HG02678 (cell line): Measurements from ENCODE around the gene ACTN4.

ENCODE experiments used
- ATAC-seq: cut with Tn5 transposase; IDR thresholded peaks from one replicate; pipeline ENCODE4 v1.9.1; 2021; ENCODE audit warnings: mild to moderate bottlenecking, moderate library complexity; ENCODE audit not compliant: unreplicated experiment

ACTN4 gene

DNA sequence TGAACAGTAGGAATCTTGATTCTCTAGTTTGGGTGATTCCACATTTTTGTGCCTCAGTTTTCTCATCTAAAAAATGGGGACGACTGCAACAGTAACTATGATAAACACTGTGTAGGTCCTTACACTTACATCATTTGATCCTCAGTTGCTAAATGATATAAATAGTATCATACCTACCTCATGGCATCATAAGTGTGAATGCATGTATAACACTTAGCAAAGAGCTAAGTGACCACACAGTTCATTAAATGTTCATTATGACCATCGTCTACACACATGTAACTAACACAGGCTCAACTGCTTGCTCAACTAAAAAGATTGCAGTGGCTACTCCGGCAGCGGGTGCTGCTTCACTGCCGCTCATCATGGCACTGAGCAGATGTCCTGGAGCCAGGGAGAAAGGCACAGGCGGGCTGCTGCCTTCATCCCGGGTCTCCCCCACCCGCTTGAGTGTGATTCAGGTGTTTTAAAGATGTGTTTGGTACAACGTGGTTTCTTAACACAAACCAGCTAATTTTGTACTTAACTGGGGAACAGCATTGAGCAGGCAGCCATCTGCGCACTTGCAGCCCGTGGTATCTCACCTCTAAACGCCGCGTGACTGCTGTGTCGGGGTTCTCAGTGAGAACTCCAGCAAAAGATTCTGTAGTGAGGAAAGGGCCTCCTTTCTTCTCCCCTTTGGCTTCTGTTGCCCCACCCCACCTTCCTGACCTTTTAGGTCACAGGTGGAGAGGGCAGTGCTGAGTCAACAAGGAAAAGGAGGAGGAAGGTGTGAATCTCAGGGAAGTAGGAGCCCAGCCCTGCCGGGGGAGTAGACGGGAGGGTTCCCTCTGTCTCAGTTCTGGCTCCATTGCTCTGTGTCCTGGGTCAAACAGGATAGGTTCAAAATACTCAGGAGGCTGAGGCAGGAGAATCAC is 11.7 kb upstream of the ACTN4 start:
- ATAC-seq: no peak

DNA sequence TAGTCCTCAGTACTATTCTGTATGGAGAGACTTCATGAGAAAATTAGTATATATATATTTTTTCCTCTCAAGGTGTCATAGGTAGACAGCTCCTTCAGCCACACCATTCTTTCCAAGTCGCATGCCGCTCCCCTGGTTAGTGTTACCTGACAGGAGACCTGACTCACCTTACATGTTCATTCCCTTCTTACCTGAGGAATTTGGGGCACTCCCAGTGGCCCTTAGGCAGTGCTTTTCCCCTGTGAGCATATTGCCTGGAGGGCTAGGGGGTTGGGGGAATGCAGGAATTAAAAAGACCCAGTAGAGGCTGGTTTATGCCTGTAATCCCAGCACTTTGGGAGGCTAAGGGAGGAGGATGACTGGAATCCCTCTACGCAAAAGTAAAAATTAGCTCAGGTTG is 9.0 kb upstream of the ACTN4 start:
- ATAC-seq: no peak

DNA sequence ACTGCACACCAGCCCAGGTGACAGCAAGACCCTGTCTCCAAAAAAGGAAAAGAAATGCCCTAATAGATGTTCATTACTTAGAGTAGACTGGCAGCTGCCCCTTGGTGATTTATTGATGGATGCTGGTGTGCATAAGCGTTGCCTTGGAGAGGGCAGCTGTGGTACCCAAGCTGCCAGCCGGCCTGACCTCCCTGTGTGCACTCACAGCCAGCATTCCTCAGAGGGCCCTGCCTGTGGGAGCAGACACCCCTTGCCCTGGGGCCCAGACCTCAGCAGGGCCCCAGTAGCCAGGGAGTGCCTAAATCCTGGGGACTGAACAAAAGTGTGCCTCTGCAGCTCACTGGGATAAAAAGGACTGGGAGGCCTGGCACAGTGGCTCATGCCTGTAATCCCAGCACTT is 7.8 kb upstream of the ACTN4 start:
- ATAC-seq: no peak

DNA sequence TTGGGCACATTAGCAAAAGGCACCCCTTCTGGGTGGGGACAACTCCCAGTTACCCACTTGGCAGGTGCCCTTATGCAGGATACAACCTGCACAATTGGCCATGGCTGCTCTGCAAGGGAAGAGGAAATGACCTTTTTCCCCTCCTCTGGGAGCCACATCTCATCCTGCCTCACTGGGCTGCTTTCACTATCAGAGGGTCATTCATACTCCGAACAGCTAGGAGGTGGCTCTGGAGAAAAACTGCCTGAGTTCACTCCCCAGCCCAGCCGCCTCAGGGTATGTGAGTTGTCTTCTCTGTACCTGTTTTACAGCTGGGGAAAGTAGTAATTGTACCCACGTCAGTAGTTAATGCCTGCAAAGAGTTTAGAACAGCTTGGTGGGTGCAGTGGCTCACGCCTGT is 7.1 kb upstream of the ACTN4 start:
- no peak for ATAC-seq

DNA sequence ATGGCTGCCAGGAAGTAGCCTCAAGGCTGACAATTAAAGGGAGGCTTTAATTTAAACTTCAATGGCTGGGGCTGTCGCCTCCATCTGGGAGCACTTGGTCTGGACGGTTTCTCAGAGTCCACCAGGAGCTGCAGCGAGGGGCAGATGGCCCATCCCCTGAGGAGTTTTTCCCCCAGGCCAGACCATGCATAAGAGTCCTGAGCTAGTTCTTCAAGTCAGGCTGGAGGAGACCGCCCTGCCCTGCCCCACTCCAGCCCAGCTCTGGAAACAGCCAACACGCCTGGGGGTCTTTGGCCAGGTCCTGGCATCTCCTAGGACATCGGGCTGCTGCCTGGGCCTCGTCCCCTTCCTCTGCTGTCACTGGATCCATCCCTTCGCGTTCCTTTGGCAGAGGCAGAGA is 5.3 kb upstream of the ACTN4 start:
- ATAC-seq: no peak

DNA sequence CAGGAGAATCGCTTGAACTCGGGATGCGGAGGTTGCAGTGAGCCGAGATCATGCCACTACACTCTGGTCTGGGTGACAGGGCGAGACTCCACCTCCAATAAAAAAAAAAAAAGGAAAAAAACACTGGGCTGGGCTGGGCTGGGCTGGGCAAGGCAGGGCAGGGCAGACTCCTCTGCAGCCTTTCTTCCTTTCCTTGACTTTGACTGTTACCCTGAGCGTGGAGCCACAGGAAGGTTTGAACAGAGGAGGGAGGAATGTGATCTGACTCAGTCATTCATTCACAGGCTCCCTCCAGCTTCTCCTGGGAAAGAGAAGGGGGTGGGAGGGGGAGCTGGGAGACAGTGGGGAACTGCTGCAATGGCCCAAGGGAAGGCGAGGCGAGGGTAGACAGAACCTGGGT is 2.7 kb upstream of the ACTN4 start:
- no peak for ATAC-seq

DNA sequence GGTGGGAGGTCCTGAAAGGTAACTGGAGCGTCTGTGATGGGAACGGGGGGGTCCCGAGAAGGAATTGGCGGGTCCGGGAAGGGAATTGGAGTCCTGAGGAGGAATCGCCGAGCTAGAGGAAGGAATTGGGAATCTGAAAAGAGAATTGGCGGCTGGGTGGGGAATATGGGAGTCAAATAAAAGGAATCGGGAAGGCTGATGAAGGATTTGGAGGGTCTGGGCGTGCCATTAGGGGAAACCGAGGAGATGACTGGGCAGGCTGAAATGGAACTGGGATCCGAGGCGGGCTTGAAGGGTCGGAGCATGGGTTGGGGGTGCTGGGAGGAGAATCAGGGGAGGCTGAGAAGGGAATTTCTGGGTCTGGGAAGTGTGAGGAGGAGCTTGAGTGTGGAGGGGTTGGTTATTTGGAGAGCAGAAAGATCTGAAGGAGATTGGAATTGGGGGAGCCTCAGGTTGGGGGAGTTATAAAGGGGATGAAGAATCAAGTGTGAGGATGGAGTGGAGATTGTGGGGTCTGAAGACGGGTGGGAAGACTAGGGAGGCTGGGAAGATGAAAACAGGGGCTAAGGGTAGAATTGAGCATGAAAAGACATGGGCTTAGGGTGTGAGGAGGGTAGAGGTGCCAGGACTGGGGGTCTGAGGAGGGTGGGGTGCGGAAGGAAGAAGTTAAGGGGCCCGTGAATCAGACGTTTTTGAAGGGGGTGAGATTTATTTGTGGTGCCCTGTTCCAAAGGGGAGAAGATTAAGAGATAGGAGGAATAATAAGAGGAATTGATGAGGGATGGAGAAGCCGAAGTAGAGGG is 718 bp downstream of the ACTN4 start:
- no peak for ATAC-seq

DNA sequence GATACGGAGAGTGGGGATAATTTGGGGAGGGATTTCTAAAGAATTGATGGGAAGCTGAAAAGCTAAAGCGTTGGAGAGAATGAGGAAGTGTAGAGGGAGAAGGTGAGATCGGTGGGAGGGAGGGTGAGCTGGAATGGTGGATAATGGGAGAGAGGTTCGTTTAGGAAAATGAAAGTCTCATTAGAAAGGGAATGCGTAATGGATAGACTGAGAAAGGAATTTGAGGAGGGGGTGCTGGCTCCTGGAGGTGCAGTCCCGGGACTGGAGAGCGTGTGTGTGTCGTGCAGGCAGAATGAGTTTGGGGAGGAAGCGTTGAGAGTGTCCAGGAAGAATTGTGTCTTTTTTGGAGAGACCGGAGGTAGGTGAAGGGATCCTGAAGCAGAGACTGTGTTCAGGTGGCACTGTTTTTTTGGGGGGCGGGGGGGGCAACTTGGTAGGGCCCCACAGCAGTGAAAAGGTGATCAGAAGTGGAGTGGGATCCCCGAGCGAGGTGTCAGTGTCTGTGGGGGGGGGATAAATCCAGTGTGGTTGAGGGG is 1.4 kb downstream of the ACTN4 start:
- no peak for ATAC-seq

DNA sequence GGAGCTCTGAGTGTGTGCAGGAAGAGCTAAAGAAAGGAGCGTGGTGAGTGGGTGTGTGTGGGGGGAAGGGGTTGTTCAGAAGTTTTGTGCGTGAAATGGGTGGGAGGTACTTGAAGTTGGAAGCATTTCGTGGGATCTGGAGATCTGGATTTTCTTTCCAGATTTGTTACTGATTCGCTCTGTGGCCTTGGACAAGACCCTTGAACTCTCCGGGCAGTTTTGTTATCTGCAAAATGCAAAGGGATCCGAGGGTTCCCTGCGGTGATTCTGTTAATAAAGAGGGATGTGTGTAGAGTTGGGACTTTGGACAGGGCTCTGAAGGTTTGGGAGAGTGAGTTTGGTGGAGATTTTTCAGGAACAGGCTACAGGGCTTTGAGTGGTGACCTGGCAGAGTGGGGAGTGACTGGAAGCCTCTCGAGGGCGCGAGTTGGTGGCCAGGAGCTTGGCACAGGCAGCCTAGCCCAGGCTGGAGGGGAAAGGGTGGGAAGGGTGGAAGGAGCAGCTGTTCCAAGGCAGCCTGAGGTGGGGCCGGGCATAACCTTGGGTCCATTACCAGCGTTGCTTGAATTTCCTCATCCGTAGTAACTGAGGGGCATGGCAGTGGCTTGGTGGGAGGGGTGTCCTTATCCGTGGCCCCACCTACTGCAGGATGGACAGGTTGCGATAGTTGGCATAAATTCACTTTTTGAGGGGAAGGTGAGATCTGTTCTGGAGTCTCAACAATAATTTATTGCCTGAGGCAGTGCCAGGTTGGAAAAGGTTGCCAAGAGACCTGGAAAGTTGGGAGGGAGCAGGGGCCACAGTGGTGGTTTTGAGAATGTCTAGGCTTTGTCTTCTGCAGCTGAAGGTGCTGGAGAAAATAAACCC is 2.1 kb downstream of the ACTN4 start:
- no peak for ATAC-seq

DNA sequence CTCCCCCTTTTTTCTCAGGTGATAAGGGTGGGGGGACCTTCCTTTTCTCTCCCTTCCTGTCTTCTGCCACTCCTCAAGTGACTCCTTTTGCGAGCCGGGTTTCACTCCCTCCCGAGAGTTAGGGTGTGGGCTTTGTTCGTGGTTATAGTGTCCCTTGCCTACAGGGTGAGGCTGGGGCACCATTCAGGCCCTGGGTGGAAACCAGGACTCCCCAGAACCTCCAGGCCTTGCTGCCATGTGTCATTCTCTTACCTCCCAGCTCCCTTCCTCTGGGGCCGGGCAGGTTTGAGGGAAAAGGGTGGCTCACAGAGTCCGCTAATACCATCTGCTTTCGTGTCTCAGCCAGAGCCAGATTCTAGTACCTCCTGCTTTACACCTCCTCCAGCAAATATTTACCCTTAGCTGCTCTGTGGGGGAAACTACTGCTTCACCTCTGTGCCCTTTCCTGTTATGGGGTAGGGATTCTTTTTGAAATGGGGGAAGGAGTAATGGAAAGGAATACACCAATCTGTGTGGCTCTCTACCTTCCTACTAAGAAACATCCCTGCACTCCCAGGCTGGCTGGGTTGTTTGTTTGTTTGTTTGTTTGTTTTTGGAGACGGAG is 2.8 kb downstream of the ACTN4 start:
- ATAC-seq: no peak

DNA sequence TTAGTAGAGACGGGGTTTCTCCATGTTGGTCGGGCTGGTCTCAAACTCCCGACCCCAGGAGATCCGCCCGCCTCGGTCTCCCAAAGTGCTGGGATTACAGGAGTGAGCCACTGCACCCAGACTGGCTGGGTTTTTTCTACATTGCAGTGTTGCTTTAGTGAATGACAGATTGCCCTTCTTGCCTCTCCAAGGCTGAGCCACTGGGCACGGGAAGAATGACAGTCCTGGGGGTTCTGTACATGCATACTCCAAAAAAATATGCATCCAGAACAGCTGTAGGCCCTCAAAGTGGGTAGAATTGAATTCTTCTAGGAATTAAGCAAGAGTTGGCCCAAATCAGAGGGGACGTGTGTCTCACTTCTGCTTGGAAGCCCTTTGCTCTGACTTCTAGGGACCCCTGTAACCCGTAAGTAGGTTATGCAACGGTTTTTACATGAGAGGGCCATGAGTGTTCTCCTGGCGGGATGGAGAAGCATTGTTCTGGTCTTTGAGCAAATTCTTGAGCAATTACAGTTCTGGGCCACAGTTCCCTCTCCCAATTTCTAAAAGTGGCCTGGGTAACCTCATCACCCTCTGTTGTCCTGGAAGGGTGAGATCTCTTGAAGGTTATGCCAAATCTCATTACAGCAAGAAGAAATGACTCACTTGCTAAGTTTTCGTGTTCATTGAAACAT is 3.6 kb downstream of the ACTN4 start:
- no peak for ATAC-seq

DNA sequence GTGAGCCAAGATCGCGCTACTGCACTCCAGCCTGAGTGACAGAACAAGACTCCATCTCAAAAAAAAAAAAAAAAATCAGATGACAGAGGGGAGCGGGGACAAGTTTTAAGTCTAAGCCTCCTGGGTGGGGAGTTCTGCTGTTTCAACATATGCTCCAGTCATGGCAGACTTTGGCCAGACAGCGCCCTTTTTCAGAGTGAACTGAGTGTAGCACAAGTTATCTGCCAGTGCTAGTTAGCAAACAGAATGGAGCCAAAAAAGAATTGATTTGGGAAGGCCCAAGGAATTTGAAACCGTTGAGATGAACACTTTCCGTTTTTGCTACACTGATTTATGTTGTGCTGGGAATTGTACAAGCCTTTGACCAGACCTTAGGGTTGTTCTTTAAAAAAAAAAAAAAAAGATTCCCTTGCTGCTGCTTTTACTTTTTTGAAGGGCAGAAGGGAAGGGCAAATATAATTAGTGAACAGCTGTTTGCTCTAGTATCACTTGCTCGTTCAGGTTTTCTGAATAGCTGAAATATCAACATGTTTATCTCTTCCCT is 5.7 kb downstream of the ACTN4 start:
- ATAC-seq: no peak

DNA sequence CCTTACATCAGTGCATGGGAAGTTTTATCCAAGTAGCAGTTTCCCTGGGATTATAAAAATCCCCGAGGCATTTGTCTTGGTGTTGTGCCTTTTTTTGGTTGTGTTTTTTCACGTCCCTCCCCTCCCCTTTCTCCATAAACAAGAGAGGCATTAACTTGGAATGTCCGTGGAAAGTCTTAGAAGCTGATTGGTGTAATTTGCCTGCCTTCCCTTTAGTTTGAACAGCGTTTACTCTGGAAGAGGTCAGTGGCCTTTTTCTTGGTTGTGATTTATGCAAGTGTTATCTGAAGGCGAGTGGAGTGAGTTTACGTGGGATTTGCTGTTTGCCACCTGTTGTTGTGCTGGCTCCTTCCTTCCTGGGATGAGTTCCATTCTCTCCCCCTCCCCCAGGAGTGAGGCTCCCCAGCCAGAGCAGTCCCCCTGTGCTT is 7.2 kb downstream of the ACTN4 start:
- no peak for ATAC-seq

DNA sequence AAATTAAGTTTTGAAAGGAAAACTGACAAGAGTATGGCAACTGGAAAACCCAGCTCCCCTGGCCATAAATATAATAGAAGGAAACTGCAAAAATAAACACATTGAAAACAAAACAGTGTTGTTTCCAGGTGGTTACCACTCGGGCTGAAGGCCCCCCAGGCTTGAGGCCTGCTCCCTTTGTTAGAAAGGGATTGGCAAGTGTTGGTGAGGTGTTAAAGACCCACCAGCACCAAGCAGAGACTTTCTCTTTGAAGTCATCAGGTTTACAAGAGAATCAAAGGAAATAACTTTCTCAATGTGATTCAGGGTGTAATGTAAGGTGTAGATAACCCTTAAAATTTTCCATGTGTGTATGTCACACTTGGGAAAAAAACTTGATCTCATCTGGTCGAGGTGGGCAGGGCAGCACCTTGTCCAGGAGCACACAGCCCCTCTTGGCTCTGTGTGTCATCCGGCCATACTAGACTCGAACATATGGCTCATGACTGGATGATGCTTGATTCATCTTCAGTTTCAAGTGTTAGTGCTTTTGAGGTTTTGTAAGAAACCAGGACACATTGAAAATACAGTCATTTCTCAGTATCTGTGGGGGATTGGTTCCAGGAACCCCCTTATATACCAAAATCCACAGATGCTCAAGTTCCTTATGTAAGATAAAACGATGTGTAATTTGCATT is 7.8 kb downstream of the ACTN4 start:
- no peak for ATAC-seq

DNA sequence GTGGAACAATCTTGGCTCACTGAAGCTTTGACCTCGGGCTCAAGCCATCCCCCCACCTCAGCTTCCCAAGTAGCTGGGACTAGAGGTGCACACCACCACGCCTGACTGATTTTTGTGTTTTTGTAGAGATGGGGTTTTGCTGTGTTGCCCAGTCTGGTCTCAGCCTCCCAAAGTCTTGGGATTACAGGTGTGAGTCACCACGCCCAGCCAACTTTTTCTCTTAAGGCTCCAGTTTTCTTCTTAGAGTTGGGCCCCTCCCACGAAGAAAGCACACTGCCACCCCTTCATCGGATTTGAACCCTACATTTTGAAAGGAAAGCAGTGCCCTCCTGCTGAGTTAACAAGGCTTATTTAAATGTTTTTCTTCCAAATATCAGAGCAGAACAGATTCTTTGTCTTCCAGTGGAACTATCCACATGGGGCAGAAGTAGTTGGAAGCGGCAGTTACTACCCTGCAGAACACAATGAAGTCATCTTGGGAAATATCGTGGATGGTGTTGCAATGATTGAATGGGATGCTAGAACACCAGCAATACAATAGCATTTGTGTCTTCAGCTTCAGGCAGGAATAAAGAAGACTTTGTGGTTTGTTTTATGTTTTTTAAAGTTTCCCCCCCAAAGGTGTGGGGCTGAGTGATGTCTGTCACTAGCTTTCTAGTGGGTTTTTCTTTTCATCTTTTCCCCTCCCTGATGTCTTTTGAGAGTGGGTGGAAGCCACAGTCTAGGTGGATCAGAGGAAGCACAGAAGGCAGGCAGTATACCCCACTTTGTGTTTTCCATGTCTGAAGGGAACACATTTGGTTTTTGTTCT is 8.9 kb downstream of the ACTN4 start:
- ATAC-seq: no peak

DNA sequence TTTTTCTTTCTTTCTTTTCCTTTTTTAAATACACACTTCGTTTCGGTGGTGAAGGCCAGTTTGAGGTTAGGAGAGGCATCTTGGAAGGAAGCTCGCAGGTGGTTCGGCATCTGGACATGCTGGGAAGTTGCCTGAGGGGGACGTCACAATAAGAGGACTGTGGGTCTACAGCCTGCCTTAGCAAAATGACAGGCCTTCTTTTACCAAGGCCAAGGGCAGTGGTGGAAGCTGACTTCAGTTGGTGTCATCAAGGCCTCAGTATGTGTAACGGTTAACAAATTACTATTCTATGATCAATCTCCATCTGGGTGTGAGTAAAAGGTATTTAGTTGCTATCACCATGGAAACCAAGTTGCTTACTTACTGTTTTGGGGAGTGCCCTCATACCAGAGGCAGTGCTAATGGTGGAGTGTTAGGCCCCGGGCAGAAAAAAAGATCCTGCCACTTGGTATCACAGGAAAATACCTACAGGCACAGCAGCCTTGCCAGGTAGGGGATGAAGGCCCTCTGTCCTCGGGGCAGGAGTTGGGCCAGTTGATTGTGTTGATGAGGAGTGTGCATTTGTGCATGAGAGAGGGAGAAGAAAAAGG is 10.3 kb downstream of the ACTN4 start:
- no peak for ATAC-seq

DNA sequence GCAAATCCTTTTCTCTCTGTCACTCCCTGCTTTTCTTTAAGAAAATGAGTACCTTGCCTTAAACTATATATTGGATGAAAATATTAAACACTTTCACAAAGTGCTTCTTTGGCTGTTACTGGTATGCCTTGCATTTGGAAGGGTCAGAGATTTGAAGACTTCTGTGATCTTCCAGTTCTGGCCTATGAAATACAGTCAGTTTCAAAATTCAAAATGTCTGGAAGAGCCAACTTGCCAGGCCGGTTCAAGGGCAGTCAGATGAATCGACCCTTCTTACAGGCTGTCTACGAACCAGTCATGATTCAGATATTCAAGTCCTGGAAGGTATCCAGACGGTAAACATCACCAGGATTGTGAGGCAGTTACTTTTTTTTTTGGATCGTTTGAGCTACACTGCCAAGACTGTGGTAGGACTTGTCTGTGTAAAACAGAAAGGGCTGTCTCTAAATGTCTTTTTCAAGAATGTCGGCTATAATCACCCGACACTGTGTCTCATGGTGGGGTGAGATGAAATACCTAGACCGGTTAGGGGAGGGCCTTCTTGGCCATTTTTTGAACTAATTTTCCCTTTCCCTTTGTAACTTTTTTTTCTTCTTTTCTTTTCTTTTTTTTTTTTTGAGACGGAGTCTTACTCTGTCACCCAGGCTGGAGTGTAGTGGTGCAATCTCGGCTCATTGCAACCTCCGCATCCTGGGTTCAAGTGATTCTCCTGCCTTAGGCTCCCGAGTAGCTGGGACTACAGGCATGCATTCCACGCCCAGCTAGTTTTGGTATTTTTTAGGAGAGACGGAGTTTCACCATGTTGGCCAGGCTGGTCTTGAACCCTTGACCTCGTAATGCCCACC is 11.2 kb downstream of the ACTN4 start:
- no peak for ATAC-seq
